Neural crest cell (in vitro differentiated cells): Measurements from ENCODE around the gene INMT. TPM values are rescaled to one million over a fixed set of nuclear protein-coding genes. Genes with fewer than 3 reads are reported as not detected.

Experiments used
- DNase-seq: peaks from one replicate; pipeline ENCODE4 v3.0.0; 2021; ENCODE audit warnings: low read depth, mixed read lengths, low spot score
- H3K27ac Mint-ChIP-seq: one replicate; pipeline ENCODE4 v1.8.0; 2021; ENCODE audit warnings: mild to moderate bottlenecking, mixed read lengths; ENCODE audit not compliant: unreplicated experiment
- H3K27me3 Mint-ChIP-seq: 2 replicates; pipeline ENCODE4 v1.8.0; 2021; ENCODE audit warnings: low read depth, mild to moderate bottlenecking, mixed read lengths
- H3K36me3 Mint-ChIP-seq: 2 replicates; pipeline ENCODE4 v1.8.0; 2021; ENCODE audit warnings: low read depth, mild to moderate bottlenecking, mixed read lengths
- H3K4me1 Mint-ChIP-seq: 2 replicates; pipeline ENCODE4 v1.8.0; 2021; ENCODE audit warnings: mixed read lengths
- H3K4me3 Mint-ChIP-seq: one replicate; pipeline ENCODE4 v1.8.0; 2021; ENCODE audit warnings: mild to moderate bottlenecking, mixed read lengths
- H3K9me3 Mint-ChIP-seq: 2 replicates; pipeline ENCODE4 v1.8.0; 2021; ENCODE audit warnings: mixed read lengths
- CTCF ChIP-seq: fragments of 200-600 bp; sonication (generic); conservative IDR thresholded peaks from 2 replicates; pipeline ENCODE4 v1.5.0; 2021; ENCODE audit warnings: antibody characterized with exemption, mild to moderate bottlenecking
- total RNA-seq: library from RNA; stranded (reverse); gene quantifications from 2 replicates; pipeline ENCODE4 v1.2.1, GENCODE V29; 2021

Gene INMT
- total RNA-seq, 1 donor from 2014 or later = 0.77 TPM

GRCh38 chr7:30805931-30806330 lies 54.0 kb downstream of the INMT start:
- no peaks in the 10 kb centered on the region for H3K27me3 Mint-ChIP-seq
- TF ChIP-seq CTCF = no peak
- H3K4me1 Mint-ChIP-seq = peaks cover 20% of the 10 kb centered on the region
- DNase-seq = no peak
- no peak overlapping the region for H3K27ac Mint-ChIP-seq
- peaks cover 2% of the 10 kb centered on the region for H3K9me3 Mint-ChIP-seq
- no peak overlapping the region for H3K4me3 Mint-ChIP-seq
- peaks cover 16% of the 10 kb centered on the region for H3K36me3 Mint-ChIP-seq

Other genes with a start within 250 kb of the INMT start
- 73.1 and 77.5 TPM in 2 replicates for gene GGCT, start 247.3 kb upstream of the INMT start, total RNA-seq
- 151 and 152 TPM in 2 replicates for gene GARS1, start 157.3 kb upstream of the INMT start, total RNA-seq
- gene CRHR2, start 69.7 kb upstream of the INMT start, total RNA-seq = 0.18 TPM in 1 of 2 replicates, not detected in the other
- 8.6 and 9.2 TPM in 2 replicates for gene MINDY4, start 19.3 kb downstream of the INMT start, total RNA-seq
- gene AQP1, start 159.7 kb downstream of the INMT start, total RNA-seq = 0.48 and 1.4 TPM in 2 replicates
- 0.84 TPM in 1 of 2 replicates, not detected in the other for gene GHRHR, start 211.8 kb downstream of the INMT start, total RNA-seq